Frontal cortex (tissue), 4 donors: ENCODE data around the gene VPS13D. TPM values are rescaled to one million over a fixed set of nuclear protein-coding genes. Genes with fewer than 3 reads are reported as not detected.

Experiments
- DNase-seq, 2 donors: peaks; one replicate each; pipeline ENCODE4 v3.0.0; 2012; ENCODE audit warnings: low spot score in 2 of 2
- FAIRE-seq: peaks from 2 replicates; lab custom pipeline; 2012; peaks lifted over from hg19 to GRCh38; lab: Jason Lieb, UNC
- total RNA-seq: library from RNA; depleted of rRNA; stranded (reverse); fragments of >200 nt; gene quantifications from one replicate; pipeline ENCODE4 v1.2.3, GENCODE V29; 2014
- donor health status: control.
- donor health status: control.
- donor health status: control.

Gene VPS13D
- 34.6 TPM for total RNA-seq

GRCh38 chr1:12229835-12230548, at the start of gene VPS13D:
Gene VPS13D (plus strand): TSS chr1:12230030. CDS start chr1:12234267, 4,237 bp downstream.
- FAIRE-seq (no peak), DNase-seq (peak; percentile 83 to 92)

- DNase-seq = no peak
- no peak for FAIRE-seq
These were observed 49.5 kb upstream of the VPS13D start for GRCh38 chr1:12180315-12180714.

- DNase-seq (no peak), FAIRE-seq (no peak)
These were observed 48.9 kb upstream of the VPS13D start for GRCh38 chr1:12180903-12181302.

- FAIRE-seq (no peak), DNase-seq (no peak)
These were observed 48.3 kb upstream of the VPS13D start for GRCh38 chr1:12181568-12181967.

GRCh38 chr1:12182410-12182984, 47.3 kb upstream of the VPS13D start:
- FAIRE-seq (no peak), DNase-seq (no peak)

GRCh38 chr1:12183095-12183794, 46.6 kb upstream of the VPS13D start:
- no peak for FAIRE-seq
- DNase-seq = no peak

- DNase-seq (peak; percentile 41 to 69), FAIRE-seq (no peak)
These were observed 45.7 kb upstream of the VPS13D start for GRCh38 chr1:12184008-12184681.

GRCh38 chr1:12185036-12185917, 44.6 kb upstream of the VPS13D start:
- DNase-seq (no peak), FAIRE-seq (no peak)

GRCh38 chr1:12185918-12186678, 43.7 kb upstream of the VPS13D start:
- FAIRE-seq = no peak
- no peak for DNase-seq

- no peak for FAIRE-seq
- DNase-seq = no peak
These were observed 43.2 kb upstream of the VPS13D start for GRCh38 chr1:12186679-12186985.

GRCh38 chr1:12188115-12188514, 41.7 kb upstream of the VPS13D start:
- DNase-seq (no peak), FAIRE-seq (no peak)

GRCh38 chr1:12188657-12189327, 41.0 kb upstream of the VPS13D start:
- FAIRE-seq (no peak), DNase-seq (no peak)

- no peak for FAIRE-seq
- DNase-seq = no peak
These were observed 40.5 kb upstream of the VPS13D start for GRCh38 chr1:12189328-12189682.

- no peak for DNase-seq
- no peak for FAIRE-seq
These were observed 38.4 kb upstream of the VPS13D start for GRCh38 chr1:12191242-12192032.

- FAIRE-seq (no peak), DNase-seq (no peak)
These were observed 35.1 kb upstream of the VPS13D start for GRCh38 chr1:12194666-12195216.

GRCh38 chr1:12195416-12195815, 34.4 kb upstream of the VPS13D start:
- FAIRE-seq = no peak

GRCh38 chr1:12196641-12197482, 33.0 kb upstream of the VPS13D start:
- no peak for FAIRE-seq
- DNase-seq = no peak

More at GRCh38 chr1:12195416-12195815, 34.4 kb upstream of the VPS13D start:
- no peak for DNase-seq
